Progenitor cell of endocrine pancreas (in vitro differentiated cells): ENCODE results near the gene SMCO3. TPM values are rescaled to one million over a fixed set of nuclear protein-coding genes. Genes with fewer than 3 reads are reported as not detected.

Experiments
- DNase-seq: peaks from one replicate; pipeline ENCODE4 v3.0.0; 2021; ENCODE audit warnings: low spot score; ENCODE audit not compliant: unreplicated experiment
- H3K27ac Mint-ChIP-seq: 2 replicates; pipeline ENCODE4 v1.8.0; 2021; ENCODE audit warnings: mild to moderate bottlenecking, moderate library complexity, mixed read lengths
- H3K27me3 Mint-ChIP-seq: 2 replicates; pipeline ENCODE4 v1.8.0; 2021; ENCODE audit warnings: mixed read lengths
- H3K36me3 Mint-ChIP-seq: 2 replicates; pipeline ENCODE4 v1.8.0; 2022; ENCODE audit warnings: mixed read lengths; ENCODE audit not compliant: insufficient read depth
- H3K4me1 Mint-ChIP-seq: 2 replicates; pipeline ENCODE4 v1.8.0; 2021; ENCODE audit warnings: low read depth, mixed read lengths
- H3K4me3 Mint-ChIP-seq: 2 replicates; pipeline ENCODE4 v1.8.0; 2021; ENCODE audit warnings: low read depth, mild to moderate bottlenecking, moderate library complexity, mixed read lengths
- H3K9me3 Mint-ChIP-seq: 2 replicates; pipeline ENCODE4 v1.8.0; 2021; ENCODE audit warnings: low read depth, mixed read lengths
- total RNA-seq: library from RNA; stranded (reverse); gene quantifications from 2 replicates; pipeline ENCODE4 v1.2.1, GENCODE V29; 2021
- TF ChIP-seq, protein P1 (sequence below): fragments of 200-600 bp; sonication (generic); IDR thresholded peaks from one replicate; pipeline ENCODE4 v1.5.0; 2021; ENCODE audit warnings: antibody characterized with exemption, mild to moderate bottlenecking; ENCODE audit not compliant: unreplicated experiment

SMCO3 gene
- total RNA-seq, 1 donor from 2014 or later, result not detected

DNA sequence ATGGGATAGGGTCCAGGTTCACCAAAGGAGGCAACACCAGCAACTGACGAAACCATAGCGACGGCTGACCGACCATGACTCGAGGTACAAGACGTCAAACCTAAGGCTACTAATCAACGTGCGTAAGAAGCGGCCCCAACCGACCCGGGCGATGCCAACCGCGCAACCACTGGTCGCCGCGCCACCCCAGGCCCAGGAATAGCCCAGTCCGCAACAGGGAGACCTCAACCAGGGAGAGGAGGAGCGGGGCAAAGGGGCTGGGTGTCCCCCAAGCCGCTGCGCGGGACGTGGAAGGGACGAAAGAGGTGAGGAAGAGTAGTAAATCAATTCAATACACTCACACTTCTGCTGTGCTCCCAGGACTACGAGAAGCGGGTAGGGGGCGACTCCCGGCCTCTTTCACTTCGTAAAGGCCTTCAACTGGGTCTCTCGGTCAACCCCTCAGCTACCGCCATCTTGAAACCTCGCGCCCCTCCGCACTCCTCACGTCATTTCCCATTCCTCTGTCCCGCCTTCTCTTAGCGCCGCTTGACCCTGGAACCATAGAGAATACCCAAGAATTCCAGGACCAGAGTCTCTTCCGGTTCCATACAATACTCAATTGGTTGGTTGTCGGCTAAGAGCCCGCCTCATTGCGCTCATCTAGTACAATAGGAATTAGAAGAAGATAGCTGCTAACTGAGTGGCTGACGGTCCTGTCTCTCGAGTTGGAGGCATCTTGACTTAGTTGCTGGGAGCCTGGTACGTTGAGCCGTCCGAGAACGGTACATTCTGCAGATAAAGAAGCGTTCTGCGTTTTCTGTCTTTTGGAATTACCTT, 10.8 kb downstream of the SMCO3 start, which contains the start of the genes C12orf60 and WBP11:
TSS of gene C12orf60 (plus strand) at position 660 of the 819 bp plus-strand sequence. CDS start 19,266 bp downstream, outside the sequence.
TSS of gene WBP11 (minus strand) at position 468 of the 819 bp plus-strand sequence. CDS start 2,095 bp downstream, outside the sequence.
- DNase-seq, result peak; percentile 88
- Mint-ChIP-seq H3K36me3 (peaks cover 6% of the 10 kb centered on the region), H3K4me3 (no peak within 1 kb of the TSS), H3K4me1 (peaks cover 16% of the 10 kb centered on the region), H3K27ac (no peak within 1 kb of the TSS), H3K27me3 (no peaks in the 10 kb centered on the region), H3K9me3 (no peaks in the 10 kb centered on the region)
- TF ChIP-seq, protein P1, sequence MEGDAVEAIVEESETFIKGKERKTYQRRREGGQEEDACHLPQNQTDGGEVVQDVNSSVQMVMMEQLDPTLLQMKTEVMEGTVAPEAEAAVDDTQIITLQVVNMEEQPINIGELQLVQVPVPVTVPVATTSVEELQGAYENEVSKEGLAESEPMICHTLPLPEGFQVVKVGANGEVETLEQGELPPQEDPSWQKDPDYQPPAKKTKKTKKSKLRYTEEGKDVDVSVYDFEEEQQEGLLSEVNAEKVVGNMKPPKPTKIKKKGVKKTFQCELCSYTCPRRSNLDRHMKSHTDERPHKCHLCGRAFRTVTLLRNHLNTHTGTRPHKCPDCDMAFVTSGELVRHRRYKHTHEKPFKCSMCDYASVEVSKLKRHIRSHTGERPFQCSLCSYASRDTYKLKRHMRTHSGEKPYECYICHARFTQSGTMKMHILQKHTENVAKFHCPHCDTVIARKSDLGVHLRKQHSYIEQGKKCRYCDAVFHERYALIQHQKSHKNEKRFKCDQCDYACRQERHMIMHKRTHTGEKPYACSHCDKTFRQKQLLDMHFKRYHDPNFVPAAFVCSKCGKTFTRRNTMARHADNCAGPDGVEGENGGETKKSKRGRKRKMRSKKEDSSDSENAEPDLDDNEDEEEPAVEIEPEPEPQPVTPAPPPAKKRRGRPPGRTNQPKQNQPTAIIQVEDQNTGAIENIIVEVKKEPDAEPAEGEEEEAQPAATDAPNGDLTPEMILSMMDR, result no peak

DNA sequence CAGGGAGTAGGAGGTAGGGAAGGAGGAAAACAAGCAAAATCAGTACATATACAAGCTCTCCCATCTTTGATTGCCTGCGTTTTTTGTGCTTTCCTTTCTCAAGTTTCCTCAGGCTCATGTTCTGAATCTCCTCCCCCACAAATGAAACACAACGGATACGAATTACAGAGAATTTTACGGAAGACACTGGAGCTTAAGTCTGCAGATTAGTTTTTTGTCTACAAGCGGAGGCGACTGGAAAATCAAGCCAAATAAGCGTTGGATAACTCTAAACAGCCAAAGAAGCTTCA, 11.3 kb downstream of the SMCO3 start:
- H3K9me3 Mint-ChIP-seq, result no peaks in the 10 kb centered on the region
- TF ChIP-seq, protein P1, result no peak
- peaks cover 8% of the 10 kb centered on the region for H3K36me3 Mint-ChIP-seq
- no peak overlapping the region for H3K27ac Mint-ChIP-seq
- peaks cover 16% of the 10 kb centered on the region for H3K4me1 Mint-ChIP-seq
- no peak overlapping the region for H3K4me3 Mint-ChIP-seq
- no peaks in the 10 kb centered on the region for H3K27me3 Mint-ChIP-seq
- no peak for DNase-seq

DNA sequence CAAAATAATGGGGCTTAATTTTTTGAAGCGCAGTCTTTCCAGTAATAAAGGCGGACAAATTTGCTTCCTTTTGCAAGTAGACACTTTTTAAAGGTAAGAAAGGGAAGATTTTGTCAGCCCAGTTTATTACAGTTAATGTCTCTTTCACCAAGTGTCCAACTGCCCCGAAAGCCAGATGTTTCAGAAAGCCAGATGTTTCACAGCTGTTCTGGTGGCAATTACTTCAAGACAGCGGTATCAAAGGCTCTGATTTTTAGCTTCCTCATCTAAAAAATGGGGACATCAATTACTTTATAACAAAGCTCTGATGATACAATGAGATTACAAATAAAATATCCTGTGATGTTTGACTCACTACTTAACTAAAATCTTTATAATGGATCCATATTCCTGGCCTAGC, 11.7 kb downstream of the SMCO3 start:
- no peak overlapping the region for H3K27ac Mint-ChIP-seq
- no peak overlapping the region for H3K4me3 Mint-ChIP-seq
- H3K9me3 Mint-ChIP-seq, result no peaks in the 10 kb centered on the region
- DNase-seq, result no peak
- peaks cover 11% of the 10 kb centered on the region for H3K36me3 Mint-ChIP-seq
- TF ChIP-seq, protein P1, result no peak
- H3K4me1 Mint-ChIP-seq, result peaks cover 16% of the 10 kb centered on the region
- H3K27me3 Mint-ChIP-seq, result no peaks in the 10 kb centered on the region

DNA sequence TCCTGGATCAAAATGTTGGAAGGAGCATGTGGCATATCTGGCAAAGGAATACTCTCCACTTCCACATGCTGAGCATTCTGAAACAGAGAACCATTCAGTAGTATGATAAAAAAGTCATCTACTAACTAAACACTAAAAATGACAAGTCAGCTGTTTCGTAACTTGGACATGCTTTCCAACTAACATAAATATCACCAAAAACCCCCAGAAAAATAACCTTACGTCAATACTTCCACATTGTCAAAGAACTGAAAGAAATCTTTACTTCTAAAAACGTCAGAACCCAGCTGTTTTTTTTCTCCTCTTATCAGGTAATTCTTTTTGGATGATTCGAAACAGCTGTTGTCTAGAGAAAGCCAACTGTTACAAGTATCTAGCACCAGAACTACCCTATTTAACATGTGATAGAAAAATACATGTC, 18.9 kb downstream of the SMCO3 start:
- H3K9me3 Mint-ChIP-seq, result no peaks in the 10 kb centered on the region
- H3K27me3 Mint-ChIP-seq, result no peaks in the 10 kb centered on the region
- no peak overlapping the region for H3K4me3 Mint-ChIP-seq
- H3K4me1 Mint-ChIP-seq, result no peaks in the 10 kb centered on the region
- TF ChIP-seq, protein P1, result no peak
- no peak for DNase-seq
- H3K27ac Mint-ChIP-seq, result no peak overlapping the region
- H3K36me3 Mint-ChIP-seq, result peaks cover 47% of the 10 kb centered on the region

DNA sequence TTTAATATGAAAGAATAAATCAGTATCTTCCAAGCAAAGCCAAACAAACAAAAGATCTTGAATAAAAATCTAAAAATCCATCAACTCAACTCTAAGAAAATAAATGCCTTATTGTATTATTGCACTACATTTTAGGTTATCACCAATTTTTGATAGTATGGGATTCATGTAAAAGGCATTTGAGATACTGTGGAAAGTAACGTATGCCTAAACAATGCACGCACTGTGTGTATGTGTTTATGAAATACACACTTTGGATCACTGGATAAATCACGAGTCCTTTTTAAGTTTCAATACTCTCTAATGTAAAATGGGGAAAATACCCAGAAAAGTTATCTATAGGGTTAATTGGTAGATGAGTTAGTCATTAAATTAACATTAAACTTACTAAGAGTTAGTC, 28.4 kb downstream of the SMCO3 start:
- Mint-ChIP-seq H3K9me3 (no peaks in the 10 kb centered on the region), H3K4me1 (peaks cover under 1% of the 10 kb centered on the region), H3K27me3 (no peaks in the 10 kb centered on the region), H3K27ac (no peak overlapping the region), H3K36me3 (peaks cover 35% of the 10 kb centered on the region), H3K4me3 (no peak overlapping the region)
- DNase-seq, result no peak
- TF ChIP-seq, protein P1, result no peak
